SH-SY5Y (cell line): ENCODE measurements around the gene OR2S2.

Experiments used
- GATA2 ChIP-seq: IDR thresholded peaks from 2 replicates; pipeline ENCODE4 v1.6.1; 2011; ENCODE audit warnings: mild to moderate bottlenecking, low read depth, low read length
- GATA3 ChIP-seq: IDR thresholded peaks from 2 replicates; pipeline ENCODE4 v1.6.1; 2011; ENCODE audit warnings: low read depth, mild to moderate bottlenecking, low read length, moderate library complexity

DNA sequence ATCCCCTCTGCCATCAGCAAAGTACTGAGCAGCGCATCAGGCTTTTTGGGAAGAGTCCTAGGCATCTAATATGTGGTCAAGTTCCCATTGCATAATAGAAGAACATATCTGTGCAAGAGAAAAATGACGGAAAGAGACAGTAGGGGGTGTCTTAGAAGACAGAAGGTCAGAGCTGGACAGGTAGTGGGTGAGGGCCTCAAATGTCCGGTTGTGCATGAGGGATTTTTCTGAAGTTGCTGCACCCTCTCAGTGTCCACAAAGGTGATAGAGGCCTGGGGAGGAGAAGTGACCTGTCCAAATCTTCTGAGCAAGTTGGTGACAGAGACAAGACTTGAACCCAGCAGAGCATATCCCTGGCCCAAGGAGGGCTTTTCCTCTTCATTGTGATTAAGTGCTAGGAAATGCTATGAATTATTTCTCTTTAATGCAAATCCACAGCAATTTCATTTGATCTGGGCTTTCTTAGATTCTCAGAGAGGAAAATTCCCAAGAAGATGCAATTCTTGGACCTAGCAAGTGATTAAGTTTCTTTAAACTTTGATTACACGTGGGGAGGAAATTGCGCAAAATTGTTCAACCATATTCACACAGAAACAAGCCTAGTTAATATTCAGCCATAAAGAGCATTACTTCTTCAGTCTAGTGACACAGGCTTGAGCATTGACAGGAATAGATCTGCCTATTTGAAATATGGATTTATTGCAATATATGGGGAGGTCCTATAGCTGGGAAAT is at the start of gene OR2S2:
- TF ChIP-seq GATA2 (no peak), GATA3 (no peak)
